NCI-H2029 treated with DMSO at 0.1 percent for 48 hours (cell line): ENCODE measurements around the gene TRIP12.
"Not testable (repeated sequence)": the region's sequence is repeated elsewhere in the genome, so short reads cannot be mapped to it uniquely, and the experiment has no call there.

Source experiments
- DNase-seq: peaks from one replicate; lab custom pipeline; 2025; lab: John Stamatoyannopoulos, UW

The TRIP12 gene

DNA sequence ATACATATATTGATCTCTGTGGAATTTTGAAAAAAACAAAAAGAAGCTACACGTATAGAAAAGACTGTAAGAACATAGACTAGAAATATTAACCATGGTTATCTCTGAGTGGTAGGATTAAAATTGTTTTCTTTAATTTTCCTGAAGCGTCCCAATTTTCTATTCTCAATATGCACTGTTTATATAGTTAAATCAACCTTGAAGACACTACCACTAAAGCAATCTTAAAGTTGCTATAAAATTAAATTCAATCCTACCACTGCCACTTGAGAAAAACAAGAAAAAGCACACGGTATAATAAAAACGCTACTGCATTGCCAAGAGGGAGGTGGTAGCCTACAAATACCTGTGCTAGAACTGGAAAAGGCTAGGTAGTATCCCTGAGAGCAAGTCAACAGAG lies 47.2 kb downstream of the TRIP12 start:
- DNase-seq, result no peak

DNA sequence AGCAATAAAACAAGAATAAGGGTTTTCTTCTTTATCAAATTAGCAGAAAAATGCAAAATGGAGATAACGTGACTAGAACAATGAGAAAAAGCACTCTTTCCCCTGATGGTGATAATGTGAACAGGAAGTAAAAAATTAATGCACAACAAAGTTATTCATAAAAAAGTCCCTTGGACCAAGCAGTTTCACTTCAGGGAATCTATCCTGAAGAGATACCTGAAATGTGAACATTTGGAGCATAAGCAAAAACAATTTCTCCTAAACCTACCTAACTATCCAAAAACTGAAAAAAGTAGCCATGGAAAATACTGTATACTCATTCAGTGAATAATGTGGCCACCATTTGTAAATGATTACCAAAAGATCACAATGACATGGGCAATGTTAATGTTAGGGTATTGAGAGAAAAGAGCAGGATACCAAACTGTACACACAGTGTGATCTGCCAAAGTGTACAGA lies 48.7 kb downstream of the TRIP12 start:
- DNase-seq, result no peak

DNA sequence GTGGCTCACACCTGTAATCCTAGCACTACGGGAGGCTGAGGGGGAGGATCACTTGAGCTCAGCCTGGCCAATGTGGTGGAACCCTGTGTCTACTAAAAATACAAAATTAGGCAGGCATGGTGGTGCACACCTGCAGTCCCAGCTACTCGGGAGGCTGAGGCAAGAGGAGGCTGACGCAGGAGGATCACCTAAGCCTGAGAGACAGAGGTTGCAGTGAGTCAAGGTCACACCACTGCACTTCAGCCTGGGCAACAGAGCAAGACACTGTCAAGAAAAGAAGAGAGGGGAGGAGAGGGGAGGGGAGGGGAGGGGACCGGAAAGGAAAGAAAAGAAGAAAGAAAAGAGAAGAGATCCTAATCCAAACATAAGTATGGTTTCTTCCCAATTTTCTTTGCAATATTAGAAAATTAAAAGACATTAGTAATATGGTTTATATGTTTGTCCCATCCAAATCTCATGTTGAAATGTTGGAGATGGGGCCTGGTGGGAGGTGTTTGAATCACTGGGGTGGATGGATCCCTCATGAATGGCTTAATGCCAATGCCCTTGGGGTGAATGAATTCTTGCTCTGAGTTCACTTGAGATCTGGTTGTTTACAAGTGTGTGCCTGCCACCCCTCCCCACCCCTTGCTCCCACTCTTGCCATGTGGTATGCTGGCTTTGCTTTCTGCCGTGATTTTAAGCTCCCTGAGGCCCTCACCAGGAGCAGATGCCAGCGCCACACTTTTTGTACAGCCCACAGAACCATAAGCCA lies 50.7 kb downstream of the TRIP12 start:
- no peak for DNase-seq

DNA sequence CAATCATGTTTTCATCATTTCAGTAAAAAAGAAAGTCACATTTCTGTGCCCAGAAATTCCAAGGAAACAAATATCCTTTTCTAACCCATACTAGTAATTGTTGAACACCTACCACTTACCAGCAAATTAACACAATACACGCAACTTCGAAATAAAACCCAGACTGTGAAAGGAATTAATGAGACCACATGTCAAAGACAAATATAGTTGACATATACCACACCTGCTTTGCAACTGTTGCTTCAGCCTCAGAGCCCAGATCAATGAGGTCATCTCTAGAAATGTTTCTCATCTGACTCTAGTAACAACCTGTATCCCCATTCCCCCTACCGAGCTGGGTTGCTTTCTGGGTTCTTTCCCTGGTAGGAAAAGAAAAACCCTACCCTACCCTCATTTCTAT lies 52.6 kb downstream of the TRIP12 start:
- no peak for DNase-seq

DNA sequence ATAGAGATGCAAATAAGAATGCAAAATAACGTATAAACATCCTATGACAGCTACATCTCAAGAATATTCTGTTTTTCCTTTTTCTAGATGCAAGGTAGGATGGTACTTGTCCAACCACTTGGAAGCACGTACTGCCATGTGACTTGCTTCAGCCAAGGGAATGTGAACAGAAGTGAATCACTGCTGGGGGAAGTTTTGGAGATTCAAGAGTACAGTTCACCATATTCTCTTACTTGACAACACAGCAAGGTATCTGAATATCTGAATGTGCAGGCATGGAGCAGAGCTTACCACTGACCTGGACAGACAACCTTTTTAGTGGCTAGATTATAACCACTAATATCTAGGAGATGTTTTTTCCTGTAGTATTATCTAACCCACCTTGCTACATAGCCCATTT lies 53.0 kb downstream of the TRIP12 start:
- DNase-seq, result no peak

DNA sequence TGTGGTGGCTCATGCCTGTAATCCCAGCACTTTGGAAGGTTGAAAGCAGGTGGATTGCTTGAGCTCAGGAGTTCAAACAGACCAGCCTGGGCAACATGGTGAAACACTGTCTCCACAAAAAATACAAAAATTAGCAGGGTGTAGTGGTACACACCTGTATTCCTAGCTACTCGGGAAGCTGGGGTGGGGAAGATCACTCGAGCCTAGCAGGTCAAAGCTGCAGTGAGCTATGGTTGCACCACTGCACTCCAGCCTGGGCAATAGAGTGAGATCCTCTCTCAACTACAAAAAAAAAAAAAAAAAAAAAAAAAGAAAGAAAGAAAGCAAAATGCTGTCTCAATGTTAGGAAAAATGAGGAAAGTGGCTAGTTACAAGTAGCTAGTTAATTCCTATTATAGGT lies 56.8 kb downstream of the TRIP12 start:
- no peak for DNase-seq

DNA sequence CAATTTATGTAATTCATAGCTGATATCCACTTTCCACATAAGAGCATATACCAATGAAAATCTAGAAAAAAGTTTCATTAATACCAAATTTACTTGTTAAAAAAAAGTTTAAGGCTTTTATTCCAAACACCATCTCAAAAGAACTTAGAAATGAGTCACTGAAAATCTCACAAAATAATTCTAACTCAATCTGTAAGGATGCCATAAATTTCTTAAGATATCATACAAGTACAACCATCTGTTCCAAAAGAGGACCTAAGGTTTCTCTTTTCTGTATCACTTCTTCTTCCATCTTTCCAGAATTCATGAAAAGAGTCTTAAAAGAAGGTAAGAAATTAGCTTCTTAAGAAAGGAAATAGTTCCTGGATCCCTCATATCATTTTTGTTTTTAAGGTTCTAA lies 60.4 kb downstream of the TRIP12 start:
- no peak for DNase-seq

DNA sequence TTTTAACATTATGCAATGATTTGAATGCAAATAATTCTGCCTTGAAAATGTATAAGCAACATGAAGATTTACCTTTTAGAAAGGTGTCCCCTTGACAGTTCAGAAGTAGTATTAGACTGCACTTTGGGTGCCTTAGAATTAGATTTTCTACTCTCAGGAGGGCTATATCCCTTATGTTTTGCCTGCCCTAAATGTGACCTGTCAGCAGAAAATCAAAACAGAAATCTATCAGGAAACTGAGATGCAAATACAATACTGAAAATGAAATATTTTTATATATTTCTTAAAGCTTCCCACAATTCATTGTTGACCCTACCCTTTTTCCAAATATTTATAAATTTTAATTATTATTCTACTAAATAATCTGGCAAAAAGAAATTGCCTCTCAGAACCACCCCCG lies 61.5 kb downstream of the TRIP12 start:
- DNase-seq, result no peak

DNA sequence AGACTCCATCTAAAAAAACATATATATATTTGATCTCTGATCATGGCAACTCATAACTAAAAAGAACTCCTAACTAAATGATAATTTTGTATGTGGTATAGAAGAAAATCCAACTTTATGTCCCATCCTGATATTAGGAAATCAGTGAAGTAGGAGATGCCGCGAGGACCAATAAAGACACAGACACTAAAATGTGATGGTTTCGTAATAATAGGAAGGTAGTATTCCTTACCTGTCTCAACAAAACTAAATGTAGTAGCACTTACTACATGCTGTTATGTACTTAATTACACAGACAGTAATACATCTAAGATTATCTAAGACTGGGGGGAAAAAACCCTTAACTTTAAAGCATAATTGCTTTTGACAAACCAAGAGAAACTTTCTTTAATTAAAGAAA lies 63.5 kb downstream of the TRIP12 start:
- no peak for DNase-seq

DNA sequence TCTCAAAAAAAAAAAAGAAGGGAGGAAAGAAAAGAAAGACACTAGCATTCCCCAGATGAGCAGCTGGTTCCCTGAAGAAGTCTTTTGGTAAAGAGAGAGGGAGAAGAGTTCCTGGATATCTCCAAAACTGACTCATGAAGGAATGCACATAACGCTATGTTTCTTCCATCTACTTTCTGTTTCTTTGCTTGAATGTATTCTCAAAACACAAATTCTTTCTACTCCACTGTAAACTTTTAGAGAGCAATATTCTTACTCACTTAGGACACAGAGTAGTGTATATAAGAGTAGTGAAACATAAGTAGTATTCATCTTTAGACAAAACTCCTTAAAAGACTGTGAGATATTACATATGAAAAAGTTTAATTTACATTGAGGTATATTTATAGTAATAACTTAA lies 64.2 kb downstream of the TRIP12 start:
- no peak for DNase-seq

DNA sequence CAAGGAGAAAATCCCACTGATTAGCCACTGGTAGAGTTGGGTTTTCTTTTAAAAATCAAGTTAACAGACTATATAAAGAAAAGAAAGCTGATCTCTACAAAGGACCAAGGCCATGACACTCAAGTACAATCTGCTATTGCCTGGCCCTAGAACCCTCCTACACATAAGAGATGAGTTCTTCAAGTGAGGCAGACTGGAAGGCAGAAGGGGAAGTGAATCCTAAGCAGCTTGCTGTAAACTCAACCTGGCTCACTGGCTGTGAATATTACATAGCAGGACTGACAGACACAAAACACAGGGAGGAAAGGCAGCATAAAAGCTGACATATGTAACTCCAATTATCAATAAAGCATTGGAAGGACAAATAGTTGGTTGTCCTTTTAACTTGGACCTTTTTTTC lies 65.4 kb downstream of the TRIP12 start:
- no peak for DNase-seq

DNA sequence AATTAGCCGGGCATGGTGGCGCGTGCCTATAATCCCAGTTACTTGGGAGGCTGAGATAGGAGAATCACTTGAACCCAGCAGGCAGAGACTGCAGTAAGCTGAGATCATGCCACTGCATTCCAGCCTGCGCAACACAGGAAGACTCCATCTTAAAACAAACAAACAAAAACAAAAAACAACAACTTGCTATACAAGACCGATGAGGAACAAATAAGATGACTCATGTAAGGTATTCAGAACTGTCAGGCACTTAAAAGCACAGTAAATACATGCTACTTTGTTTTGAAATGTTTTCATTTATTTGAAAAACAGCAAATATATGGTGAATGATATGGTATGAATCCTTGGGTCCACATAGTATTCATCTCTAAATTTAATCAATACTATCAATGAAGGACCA lies 66.7 kb downstream of the TRIP12 start:
- DNase-seq, result no peak

DNA sequence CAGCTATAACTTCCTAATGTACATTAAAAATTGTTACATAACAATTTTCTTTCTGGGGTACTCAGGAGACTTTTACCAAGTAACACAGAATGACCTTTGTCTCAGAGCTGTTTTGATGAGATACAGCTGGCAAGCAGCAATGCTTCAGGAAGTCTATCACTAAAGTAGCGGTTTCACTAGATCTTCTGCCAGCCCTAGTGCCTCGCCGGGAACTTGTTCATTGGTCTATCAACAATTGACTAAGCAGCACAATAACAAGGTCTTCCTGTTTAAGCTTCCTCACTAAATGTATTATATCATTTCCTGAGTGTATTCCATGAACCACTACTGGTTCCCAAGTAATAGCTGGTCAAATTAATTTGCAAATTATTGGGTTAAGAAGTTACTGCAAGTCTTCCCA lies 69.2 kb downstream of the TRIP12 start:
- no peak for DNase-seq

DNA sequence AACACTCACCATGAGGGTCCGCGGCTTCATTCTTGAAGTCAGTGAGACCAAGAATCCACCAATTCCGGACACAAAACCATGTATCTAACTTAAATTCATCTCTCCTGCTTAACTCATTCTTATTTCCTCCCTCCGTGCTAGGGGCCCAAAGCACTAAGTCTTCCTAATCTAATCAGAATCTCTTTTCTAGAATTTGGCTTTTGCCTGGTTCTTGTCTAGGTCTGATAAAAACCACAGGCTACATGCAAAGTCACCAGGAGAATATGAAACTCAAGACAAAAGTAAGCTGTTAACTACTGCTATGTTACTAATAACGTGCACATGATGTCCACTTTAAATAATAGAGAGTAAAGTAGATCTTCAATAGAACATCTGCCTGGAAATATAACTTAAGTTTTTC lies 69.9 kb downstream of the TRIP12 start:
- no peak for DNase-seq

DNA sequence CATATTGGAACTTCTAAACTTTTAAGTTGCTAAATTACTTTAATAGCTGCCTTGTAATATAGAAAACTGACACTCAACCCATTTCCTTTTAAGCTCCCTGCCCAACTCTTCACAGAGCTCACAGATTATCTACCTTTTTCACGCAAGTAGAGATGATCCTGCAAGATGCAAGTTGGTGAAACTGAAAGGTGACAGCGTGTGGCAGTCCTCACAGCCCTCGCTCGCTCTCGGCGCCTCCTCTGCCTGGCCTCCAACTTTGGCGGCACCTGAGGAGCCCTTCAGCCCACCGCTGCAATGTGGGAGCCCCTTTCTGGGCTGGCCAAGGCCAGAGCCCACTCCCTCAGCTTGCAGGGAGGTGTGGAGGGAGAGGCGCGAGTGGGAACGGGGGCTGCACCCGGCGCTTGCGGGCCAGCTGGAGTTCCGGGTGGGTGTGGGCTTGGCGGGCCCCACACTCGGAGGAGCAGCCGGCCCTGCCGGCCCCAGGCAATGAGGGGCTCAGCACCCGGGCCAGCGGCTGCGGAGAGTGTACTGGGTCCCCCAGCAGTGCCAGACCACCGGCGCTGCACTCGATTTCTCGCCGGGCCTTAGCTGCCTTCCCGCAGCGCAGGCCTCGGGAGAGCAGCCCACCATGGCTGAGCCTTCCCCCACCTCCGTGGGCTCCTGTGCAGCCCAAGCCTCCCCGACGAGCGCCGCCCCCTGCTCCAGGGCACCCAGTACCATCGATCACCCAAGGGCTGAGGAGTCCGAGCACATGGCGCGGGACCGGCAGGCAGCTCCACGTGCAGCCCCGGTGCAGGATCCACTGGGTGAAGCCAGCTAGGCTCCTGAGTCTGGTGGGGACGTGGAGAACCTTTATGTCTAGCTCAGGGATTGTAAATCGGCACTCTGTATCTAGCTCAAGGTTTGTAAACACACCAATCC lies 71.2 kb downstream of the TRIP12 start:
- not testable (repeated sequence) for DNase-seq

DNA sequence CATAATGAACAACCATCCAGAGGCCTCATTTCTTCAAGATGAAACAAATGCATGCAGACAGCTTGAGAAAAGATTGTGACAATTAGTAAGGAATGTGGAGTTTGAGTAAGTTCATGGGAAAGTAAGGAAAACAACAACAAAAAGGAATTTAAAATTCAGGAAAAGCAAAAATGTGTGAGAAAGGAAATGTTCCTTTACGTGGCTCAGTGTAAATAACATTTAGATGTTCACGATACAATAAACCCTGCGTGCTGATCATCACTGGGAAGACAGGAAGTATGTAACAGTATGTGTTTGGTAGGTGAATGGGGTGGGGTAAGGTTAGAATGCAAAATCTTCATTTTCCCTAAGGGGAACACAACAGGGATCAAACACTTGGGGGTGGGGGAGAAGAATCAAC lies 72.7 kb downstream of the TRIP12 start:
- DNase-seq, result no peak

DNA sequence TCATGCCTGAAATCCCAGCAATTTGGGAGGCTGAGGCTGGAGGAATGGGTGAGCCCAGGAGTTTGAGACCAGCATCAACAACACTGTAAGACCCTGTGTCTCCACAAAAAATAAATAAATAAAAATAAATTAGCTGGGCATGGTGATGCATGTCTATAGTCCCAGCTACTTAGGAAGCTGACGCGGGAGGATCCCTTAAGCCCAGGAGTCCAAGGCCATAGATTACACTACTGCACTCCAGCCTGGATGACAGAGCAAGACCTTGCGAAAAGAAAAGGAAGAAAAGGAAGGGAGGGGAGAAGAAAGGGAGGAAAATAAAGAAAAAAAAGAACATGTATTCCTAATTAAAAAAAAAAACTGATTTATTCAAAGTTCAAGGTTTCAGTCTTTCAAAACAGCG lies 78.2 kb downstream of the TRIP12 start:
- DNase-seq, result no peak

DNA sequence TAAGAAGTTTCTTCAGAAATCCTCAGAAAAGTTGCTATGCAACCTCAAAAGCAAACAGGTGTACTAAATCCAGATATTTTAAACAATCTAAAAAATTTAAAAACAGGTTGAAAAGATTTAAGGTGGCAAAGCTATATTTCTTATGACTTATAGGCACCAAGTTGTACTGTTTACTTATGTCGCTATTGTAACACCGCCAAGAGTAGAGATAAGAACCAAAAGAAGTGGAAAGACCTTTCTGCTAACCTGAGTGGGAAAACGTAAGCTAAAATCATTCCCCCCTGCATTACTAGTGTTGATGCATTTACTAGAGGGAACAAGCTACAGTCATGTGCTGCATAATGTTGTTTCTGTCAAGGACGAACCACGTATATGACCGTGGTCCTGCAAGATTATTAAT lies 83.1 kb downstream of the TRIP12 start:
- DNase-seq, result no peak

DNA sequence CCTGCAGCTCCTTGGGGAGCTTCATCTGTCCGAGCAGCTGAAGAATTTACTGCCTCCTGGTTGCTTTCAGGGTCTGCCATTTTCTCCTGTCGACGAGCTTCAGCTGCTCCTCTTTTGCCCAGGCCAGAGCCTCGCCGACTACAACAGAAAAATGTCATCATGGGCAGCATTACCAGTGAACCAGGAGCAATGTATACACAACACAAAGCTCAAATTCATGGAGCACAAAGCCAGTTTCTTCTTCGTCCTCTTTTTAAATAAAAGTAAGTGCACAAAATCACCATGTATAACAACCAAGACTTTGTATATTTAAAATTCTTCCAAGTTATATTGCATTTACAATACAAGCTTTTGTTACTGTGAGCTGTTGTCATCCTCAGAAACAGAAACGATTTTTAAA lies 85.0 kb downstream of the TRIP12 start:
- no peak for DNase-seq

DNA sequence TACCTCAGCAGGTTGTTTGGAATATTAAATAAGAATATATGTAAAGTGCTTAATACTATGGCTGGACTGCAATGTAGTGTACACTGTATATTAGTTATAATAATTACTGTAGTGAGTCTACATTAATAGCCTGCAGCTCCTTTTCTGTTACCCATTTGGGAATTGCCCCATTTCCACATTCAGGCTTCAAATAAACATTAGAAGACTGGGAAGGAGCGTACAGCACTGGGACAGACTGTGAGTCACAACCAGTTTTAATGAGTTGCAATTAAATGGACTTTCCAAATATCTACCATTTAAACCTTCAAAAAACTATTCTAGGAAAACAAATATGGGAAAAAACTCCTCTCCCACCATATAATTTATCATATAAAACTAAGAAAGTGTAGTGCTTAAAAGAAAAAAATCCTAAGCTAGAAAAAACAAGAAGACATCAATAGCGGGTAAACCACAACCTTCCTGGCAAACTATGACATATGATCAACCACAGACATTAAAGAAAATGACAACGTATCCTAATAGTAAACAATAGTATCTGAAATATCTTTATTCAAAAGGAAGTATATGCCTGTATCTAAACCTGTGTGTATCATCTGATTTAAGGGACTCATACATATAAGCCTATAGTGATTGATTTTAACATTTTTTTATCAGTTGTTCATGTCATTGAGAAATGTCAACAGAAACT lies 86.1 kb downstream of the TRIP12 start:
- no peak for DNase-seq

DNA sequence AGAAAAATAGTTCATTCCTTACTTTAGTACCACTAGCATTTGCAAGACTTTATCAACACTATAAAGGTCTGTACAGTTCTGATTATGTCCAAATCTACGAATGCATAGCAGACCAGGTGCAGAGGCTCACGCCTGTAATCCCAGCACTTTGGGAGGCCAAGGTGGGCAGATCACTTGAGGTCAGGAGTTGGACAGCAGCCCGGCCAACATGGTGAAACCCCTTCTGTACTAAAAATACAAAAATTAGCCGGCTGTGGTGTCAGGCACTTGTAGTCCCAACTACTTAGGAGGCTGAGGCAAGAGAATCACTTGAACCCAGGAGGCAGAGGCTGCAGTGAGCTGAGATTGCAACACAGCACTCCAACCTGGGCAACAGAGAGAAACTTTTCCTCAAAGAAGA lies 87.4 kb downstream of the TRIP12 start:
- not testable (repeated sequence) for DNase-seq

DNA sequence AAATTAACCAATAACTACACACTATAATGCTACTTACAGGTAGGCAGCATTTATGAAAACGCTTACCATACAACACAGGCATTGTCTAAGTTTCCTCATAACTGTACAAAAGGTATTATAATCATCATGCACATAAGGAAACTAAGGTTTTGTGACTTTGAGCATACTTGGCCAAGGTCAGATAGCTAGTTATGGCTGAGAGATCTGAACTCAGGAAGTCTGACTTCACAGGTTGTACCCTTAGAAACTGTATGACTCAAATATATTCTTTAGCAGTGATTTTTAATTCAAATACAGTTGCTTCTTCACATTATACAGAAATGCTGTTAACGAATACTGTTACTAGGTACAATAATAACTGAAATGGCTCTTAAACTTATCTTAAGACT lies 89.3 kb downstream of the TRIP12 start:
- DNase-seq, result no peak
